H1 (cell line): ENCODE measurements around the gene PCF11. TPM values are rescaled to one million over a fixed set of nuclear protein-coding genes. Genes with fewer than 3 reads are reported as not detected.

ENCODE experiments used
- BACH1 ChIP-seq: IDR thresholded peaks from 2 replicates; pipeline ENCODE4 v1.6.1; 2012; ENCODE audit warnings: low read length, improper control_type of control experiment
- BRCA1 ChIP-seq: IDR thresholded peaks from 2 replicates; pipeline ENCODE4 v1.6.1; 2012; ENCODE audit warnings: low read depth, low read length, improper control_type of control experiment
- CBX8 ChIP-seq: fragments of 300-800, 300-1000 bp; sonication (generic); IDR thresholded peaks from 2 replicates; pipeline ENCODE4 v1.7.1; 2016; ENCODE audit warnings: low read depth, low read length, borderline replicate concordance
- CHD1 ChIP-seq: IDR thresholded peaks from 2 replicates; pipeline ENCODE4 v1.6.1; 2012; ENCODE audit warnings: low read depth, low read length, improper control_type of control experiment
- EP300 ChIP-seq, 2 experiments: IDR thresholded peaks; 1 replicate in 1 of 2; 2 replicates in 1 of 2; pipeline ENCODE4 v1.6.1; 2011 to 2012; ENCODE audit warnings: low read depth in 2 of 2, low read length in 2 of 2, mild to moderate bottlenecking in 2 of 2, borderline replicate concordance in 1 of 2, inconsistent platforms in 1 of 2, moderate library complexity in 1 of 2
- FOSL1 ChIP-seq: IDR thresholded peaks from 2 replicates; pipeline ENCODE4 v1.6.1; 2011; ENCODE audit warnings: mild to moderate bottlenecking, low read depth, low read length, moderate library complexity; ENCODE audit not compliant: insufficient read depth
- SP1 ChIP-seq: IDR thresholded peaks from 2 replicates; pipeline ENCODE4 v1.6.1; 2011; ENCODE audit warnings: low read depth, low read length
- SUZ12 ChIP-seq: fragments of 200-600 bp; sonication (generic); IDR thresholded peaks from 2 replicates; pipeline ENCODE4 v1.6.1; 2012; ENCODE audit warnings: mild to moderate bottlenecking, inconsistent platforms, low read length, moderate library complexity, mixed read lengths
- polyA plus RNA-seq, 7 experiments: library from polyadenylated mRNA; depleted of rRNA in 3 of 7; stranded (reverse) in 5 of 7; unstranded in 2 of 7; fragments of >200 nt in 5 of 7; fragments of 200-250 nt in 2 of 7; gene quantifications; 1 replicate in 5 of 7; 2 replicates in 1 of 7; 4 replicates in 1 of 7; pipeline versions ENCODE4 v1.2.1 to v1.2.3, GENCODE V29; 2011 to 2013; ENCODE audit warnings: missing spikeins in 2 of 7, mixed read lengths in 2 of 7
- total RNA-seq: library from RNA; stranded (reverse); fragmentation: NEBNext Ultra II Directional; extraction: Animal tissue kit (Norgen Biotek cat#: 25700); gene quantifications from 2 replicates; pipeline ENCODE4 v1.2.1, GENCODE V29; 2021

PCF11 gene
- total and polyA plus RNA-seq, 2 of the 8 experiments (the other 6 are each of a cell fraction or from before 2014, with no cell fraction given): 25.1 to 47.7 TPM

DNA sequence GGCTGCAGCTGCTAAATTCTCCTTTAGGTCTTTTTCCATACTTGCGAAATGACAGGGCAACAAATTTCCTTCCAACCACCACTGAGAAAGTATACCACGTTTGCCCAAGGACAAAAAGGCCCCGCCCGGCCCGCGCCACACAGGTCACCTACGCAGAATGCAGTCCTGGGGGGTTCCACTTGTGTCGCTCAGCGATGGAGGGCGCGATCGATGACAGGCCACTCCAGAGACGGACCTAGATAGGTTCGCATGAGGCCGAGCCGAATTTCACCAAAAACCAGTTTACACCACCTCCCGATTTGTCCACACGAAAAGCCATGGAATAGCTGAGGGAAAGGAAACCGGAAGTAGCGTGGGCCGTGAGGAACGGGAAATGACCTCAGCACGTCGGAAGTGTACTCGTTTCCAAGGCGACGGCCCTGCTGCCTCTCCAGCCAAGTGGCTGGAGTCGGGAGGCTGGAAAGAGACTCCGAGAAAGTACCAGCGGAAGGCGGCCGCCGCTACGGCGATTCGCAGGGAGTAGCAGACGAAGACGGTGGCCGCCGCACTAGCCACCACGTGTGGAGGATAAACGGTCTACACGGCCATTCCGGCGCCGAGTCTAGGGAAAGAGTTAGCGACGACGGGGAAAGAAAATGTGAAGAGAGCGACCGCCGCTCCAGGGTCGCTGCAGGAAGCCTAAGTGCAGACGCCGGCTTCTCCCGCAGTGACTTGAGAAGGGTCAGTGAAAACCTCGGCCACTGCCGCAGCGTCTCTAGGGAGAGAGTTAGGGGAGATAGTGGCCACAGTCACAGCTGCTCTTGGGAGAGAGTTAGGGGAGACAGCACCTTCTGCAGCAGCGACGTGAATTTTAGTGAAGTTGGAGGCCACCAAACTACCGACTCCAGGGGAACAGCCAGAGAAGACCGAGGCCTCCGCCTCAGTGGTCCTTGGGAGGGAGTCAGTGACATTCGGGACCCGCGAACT, 36.7 kb downstream of the PCF11 start, which contains the start of gene ANKRD42 (continued):
- TF ChIP-seq FOSL1: no peak
- TF ChIP-seq EP300 (IDR thresholded peaks at IDR 0.05; ENCODE audit: borderline replicate concordance in 1 of 2, low read depth in 2 of 2, low read length in 2 of 2): no peak
- no peak for TF ChIP-seq BACH1
- no peak for TF ChIP-seq BRCA1
- TF ChIP-seq SUZ12: no peak
- TF ChIP-seq CBX8: no peak
- TF ChIP-seq SP1: no peak
- no peak for TF ChIP-seq CHD1
- TF ChIP-seq, all 59 proteins: peak for 22
